GM23248 (cell line): ENCODE measurements around the gene MRPL36.

Experiments used
- EZH2 ChIP-seq: fragments of 200-600 bp; sonication (generic); IDR thresholded peaks from 2 replicates; pipeline ENCODE4 v1.6.1; 2018; ENCODE audit warnings: antibody characterized with exemption, mild to moderate bottlenecking; ENCODE audit not compliant: insufficient read depth, poor library complexity, severe bottlenecking
- EZH2phosphoT487 ChIP-seq: fragments of 200-600 bp; sonication (generic); IDR thresholded peaks from 2 replicates; pipeline ENCODE4 v1.6.1; 2018; ENCODE audit warnings: antibody characterized with exemption, moderate library complexity, mild to moderate bottlenecking, low read depth; ENCODE audit not compliant: insufficient read depth

DNA sequence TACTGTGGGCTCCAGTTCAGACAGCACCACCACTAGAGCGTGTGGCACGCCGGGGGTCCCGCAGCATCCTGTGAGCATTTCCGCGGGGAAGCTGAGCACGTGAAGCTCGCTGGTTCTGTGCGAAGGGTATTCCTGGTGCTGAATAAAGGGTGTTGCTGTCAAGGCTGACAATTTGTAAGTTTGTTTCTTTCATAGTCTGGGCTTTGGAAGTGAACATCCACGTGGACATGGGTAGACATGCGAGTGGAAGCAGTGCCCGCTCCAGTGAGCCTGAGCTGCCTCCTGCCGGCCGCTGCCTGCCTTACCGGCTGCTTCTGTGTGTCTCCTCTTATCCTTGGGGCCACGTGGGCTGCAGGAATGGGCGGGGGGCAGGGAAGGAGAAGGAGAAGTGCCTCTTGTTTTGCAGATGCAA lies 16.2 kb upstream of the MRPL36 start:
- TF ChIP-seq EZH2 (no peak), EZH2phosphoT487 (no peak)
